Measurements from ENCODE around the gene HSD17B7.

The HSD17B7 gene

DNA sequence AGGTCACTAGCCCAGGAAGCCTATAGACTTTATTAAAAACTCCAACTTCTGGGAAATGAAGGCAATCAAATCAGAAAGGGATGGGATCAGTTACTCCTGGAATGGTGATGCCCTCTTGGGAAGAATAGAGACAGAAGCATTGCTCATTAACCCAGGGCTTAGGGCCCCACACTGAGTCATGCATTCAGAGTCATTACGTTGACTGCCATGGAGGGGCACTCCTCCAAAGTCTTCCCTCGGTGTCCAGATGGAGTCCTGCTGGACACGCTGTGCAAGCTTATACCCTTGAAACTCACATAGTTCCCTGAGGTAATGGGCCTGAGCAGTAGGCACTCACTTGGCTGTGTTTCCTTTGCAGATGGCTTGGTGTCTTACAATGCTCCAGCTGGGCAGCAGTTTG lies 35.2 kb upstream of the HSD17B7 start:
- DNase-seq: no peak
- Histone ChIP-seq H3K36me3 (replicated peaks) (peaks cover 31% of the 10 kb centered on the region), H3K27ac (no peak overlapping the region), H3K27me3 (replicated peaks) (no peaks in the 10 kb centered on the region), H3K4me3 (ENCODE audit: low read depth, low read length) (no peak overlapping the region)
- TF ChIP-seq, protein P1, sequence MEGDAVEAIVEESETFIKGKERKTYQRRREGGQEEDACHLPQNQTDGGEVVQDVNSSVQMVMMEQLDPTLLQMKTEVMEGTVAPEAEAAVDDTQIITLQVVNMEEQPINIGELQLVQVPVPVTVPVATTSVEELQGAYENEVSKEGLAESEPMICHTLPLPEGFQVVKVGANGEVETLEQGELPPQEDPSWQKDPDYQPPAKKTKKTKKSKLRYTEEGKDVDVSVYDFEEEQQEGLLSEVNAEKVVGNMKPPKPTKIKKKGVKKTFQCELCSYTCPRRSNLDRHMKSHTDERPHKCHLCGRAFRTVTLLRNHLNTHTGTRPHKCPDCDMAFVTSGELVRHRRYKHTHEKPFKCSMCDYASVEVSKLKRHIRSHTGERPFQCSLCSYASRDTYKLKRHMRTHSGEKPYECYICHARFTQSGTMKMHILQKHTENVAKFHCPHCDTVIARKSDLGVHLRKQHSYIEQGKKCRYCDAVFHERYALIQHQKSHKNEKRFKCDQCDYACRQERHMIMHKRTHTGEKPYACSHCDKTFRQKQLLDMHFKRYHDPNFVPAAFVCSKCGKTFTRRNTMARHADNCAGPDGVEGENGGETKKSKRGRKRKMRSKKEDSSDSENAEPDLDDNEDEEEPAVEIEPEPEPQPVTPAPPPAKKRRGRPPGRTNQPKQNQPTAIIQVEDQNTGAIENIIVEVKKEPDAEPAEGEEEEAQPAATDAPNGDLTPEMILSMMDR (IDR thresholded peaks at IDR 0.05; ENCODE audit: low read depth, low read length, missing control alignments): no peak
- in situ Hi-C loops (cut with HindIII; ENCODE audit: low pct_ligation_motif_present, low sequenced_read_pairs): no loop called here

DNA sequence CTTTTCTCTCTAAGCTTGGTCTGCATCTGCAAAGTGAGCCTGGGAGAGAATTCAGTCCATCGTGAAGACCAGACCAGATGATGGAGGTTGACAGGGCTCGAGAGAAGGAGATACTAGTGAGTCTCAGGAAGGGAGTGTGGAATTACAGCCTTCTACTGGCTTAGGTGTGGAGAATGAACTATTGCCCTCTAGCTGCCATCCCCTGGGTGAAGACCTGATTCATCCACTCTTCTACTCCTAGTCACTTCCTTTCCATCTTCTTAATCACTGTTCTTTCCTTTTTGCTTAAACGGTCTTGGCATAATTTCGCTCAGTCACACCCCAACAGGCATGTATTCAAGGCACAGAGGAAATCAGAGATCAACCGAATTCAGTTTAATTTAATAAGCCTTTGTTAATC lies 34.0 kb upstream of the HSD17B7 start:
- TF ChIP-seq, protein P1 (IDR thresholded peaks at IDR 0.05; ENCODE audit: low read depth, low read length, missing control alignments): no peak
- in situ Hi-C loops (cut with HindIII; ENCODE audit: low pct_ligation_motif_present, low sequenced_read_pairs): no loop called here
- Histone ChIP-seq H3K36me3 (replicated peaks) (peaks cover 42% of the 10 kb centered on the region), H3K27ac (no peak overlapping the region), H3K27me3 (replicated peaks) (no peaks in the 10 kb centered on the region), H3K4me3 (ENCODE audit: low read depth, low read length) (no peak overlapping the region)
- peak; percentile 12 for DNase-seq

DNA sequence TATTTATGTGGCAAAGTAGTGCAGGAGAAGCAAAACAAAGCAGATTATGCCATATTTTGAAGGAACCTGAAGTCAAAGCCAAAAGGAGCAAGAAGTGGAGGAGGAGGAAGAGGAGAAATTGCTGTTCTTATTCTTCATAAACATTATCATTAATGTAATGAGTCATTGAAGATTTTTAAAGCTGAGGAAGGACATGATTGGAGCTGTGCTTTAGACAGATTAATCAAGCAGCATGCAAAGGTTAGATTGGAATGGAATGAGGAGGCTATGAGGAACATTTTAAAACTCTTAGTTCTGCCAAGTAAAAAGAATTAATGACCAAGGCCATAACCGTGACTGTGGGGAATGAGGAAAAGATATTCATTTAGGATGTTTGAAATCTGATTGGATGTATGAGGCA lies 33.0 kb upstream of the HSD17B7 start:
- H3K27me3 ChIP-seq (replicated peaks): no peaks in the 10 kb centered on the region
- in situ Hi-C loops (cut with HindIII; ENCODE audit: low pct_ligation_motif_present, low sequenced_read_pairs): no loop called here
- TF ChIP-seq, protein P1 (IDR thresholded peaks at IDR 0.05; ENCODE audit: low read depth, low read length, missing control alignments): no peak
- H3K36me3 ChIP-seq (replicated peaks): peaks cover 42% of the 10 kb centered on the region
- DNase-seq: no peak
- H3K4me3 ChIP-seq (ENCODE audit: low read depth, low read length): no peak overlapping the region
- no peak overlapping the region for H3K27ac ChIP-seq

DNA sequence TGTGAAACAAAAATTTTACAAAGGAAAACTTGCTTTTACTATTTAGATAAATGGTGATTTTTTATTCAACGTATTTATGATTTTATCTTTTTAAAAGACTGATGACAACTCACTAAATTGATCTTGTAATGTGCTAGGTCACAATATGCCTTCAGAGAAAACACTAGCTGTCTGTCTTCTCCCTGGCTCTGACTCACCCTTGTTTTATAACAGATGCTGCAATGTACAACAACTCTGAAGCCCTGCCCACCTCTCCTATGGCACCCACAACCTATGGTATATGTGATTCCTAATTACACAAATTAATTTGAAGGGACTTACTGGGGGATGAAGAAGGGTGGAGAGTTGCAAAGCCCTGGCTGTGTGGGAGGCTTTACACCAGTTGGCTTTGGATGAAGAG lies 24.7 kb upstream of the HSD17B7 start:
- TF ChIP-seq, protein P1 (IDR thresholded peaks at IDR 0.05; ENCODE audit: low read depth, low read length, missing control alignments): no peak
- in situ Hi-C loops (cut with HindIII; ENCODE audit: low pct_ligation_motif_present, low sequenced_read_pairs): no loop called here
- Histone ChIP-seq H3K27ac (no peak overlapping the region), H3K27me3 (replicated peaks) (no peaks in the 10 kb centered on the region), H3K4me3 (ENCODE audit: low read depth, low read length) (no peak overlapping the region), H3K36me3 (replicated peaks) (peaks cover 27% of the 10 kb centered on the region)
- DNase-seq: no peak

DNA sequence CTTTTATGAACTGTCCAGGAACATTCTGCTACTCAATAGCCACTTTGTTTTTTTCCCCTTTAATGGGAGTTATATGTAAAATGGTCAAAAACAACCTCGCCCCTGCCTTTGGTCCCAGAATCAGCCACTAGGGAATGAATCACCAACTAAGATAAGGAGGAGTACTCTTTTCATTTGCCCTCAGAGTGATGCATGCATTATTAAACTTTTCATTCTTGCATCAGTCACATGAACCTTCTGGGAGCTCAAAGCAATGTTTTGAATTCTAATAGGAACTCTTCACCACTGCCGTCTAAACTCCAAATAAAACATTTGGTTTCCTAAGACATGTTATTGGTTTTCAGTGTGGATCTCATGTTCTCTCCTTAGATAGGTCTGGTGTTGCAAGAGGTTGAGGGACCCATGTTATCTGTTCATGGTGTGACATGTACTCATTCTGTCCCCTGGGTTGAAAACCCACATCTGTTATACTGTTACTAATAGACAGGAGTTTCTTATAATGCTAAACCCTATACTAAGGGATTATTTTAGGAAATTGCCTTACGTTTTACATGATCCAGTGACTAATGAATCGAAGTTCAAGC lies 17.8 kb upstream of the HSD17B7 start:
- H3K36me3 ChIP-seq (replicated peaks): peaks cover 61% of the 10 kb centered on the region
- no peaks in the 10 kb centered on the region for H3K27me3 ChIP-seq (replicated peaks)
- TF ChIP-seq, protein P1 (IDR thresholded peaks at IDR 0.05; ENCODE audit: low read depth, low read length, missing control alignments): no peak
- in situ Hi-C loops (cut with HindIII; ENCODE audit: low pct_ligation_motif_present, low sequenced_read_pairs): no loop called here
- no peak overlapping the region for H3K27ac ChIP-seq
- no peak overlapping the region for H3K4me3 ChIP-seq (ENCODE audit: low read depth, low read length)
- DNase-seq: no peak

DNA sequence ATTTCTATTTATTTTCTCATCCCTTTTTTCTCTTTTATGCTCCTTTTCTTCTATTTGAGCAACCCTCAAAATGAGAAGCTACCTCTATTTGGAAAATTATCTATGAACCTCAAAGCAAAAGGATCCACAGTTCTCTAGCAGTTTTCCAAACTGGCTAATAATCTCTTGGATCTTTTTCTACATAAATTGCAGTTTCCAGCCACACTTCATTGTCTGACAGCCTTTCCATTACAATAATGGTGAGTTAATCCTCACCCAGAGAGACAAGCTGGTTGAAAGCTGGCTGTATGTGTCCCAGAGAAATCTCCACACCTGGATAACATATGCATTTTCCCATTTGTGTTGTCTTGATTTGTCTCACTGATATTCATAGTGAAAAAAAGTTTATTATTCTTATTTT lies 16.5 kb upstream of the HSD17B7 start:
- TF ChIP-seq, protein P1 (IDR thresholded peaks at IDR 0.05; ENCODE audit: low read depth, low read length, missing control alignments): no peak
- no peaks in the 10 kb centered on the region for H3K27me3 ChIP-seq (replicated peaks)

More for the DNA sequence above, 16.5 kb upstream of the HSD17B7 start:
- Histone ChIP-seq H3K4me3 (ENCODE audit: low read depth, low read length) (no peak overlapping the region), H3K36me3 (replicated peaks) (peaks cover 65% of the 10 kb centered on the region), H3K27ac (no peak overlapping the region)
- in situ Hi-C loops (cut with HindIII; ENCODE audit: low pct_ligation_motif_present, low sequenced_read_pairs): no loop called here
- no peak for DNase-seq
